GM18502 (cell line): ENCODE data around the gene SLC35E3.

Source experiments
- ATAC-seq: cut with Tn5 transposase; IDR thresholded peaks from one replicate; pipeline ENCODE4 v1.9.1; 2021; ENCODE audit warnings: mild to moderate bottlenecking; ENCODE audit not compliant: unreplicated experiment, poor library complexity

The SLC35E3 gene

GRCh38 chr12:68745904-68746571, at the start of gene SLC35E3:
TSS of gene SLC35E3 (plus strand) at chr12:68746176. CDS start at chr12:68746378, 202 bp downstream.
- ATAC-seq = peak; percentile 97

GRCh38 chr12:68699486-68699885, 46.5 kb upstream of the SLC35E3 start:
- ATAC-seq = no peak

GRCh38 chr12:68727776-68728175, 18.2 kb upstream of the SLC35E3 start:
- no peak for ATAC-seq

- no peak for ATAC-seq
These were observed 12.3 kb upstream of the SLC35E3 start for GRCh38 chr12:68733661-68734071.

GRCh38 chr12:68739891-68740290, 6.1 kb upstream of the SLC35E3 start:
- ATAC-seq = no peak

GRCh38 chr12:68743356-68743755, 2.6 kb upstream of the SLC35E3 start:
- ATAC-seq = no peak

GRCh38 chr12:68745376-68745903, 536 bp upstream of the SLC35E3 start:
- peak; percentile 2 for ATAC-seq

- ATAC-seq = peak; percentile 41
These were observed 700 bp downstream of the SLC35E3 start for GRCh38 chr12:68746572-68747180.

GRCh38 chr12:68749443-68749842, 3.5 kb downstream of the SLC35E3 start:
- no peak for ATAC-seq

GRCh38 chr12:68749861-68750260, 3.9 kb downstream of the SLC35E3 start:
- no peak for ATAC-seq

- no peak for ATAC-seq
These were observed 4.5 kb downstream of the SLC35E3 start for GRCh38 chr12:68750506-68750905.

- no peak for ATAC-seq
These were observed 9.7 kb downstream of the SLC35E3 start for GRCh38 chr12:68755536-68756243.

GRCh38 chr12:68759852-68760251, 13.9 kb downstream of the SLC35E3 start:
- no peak for ATAC-seq

- ATAC-seq = no peak
These were observed 14.9 kb downstream of the SLC35E3 start for GRCh38 chr12:68760806-68761441.

GRCh38 chr12:68761442-68761812, 15.5 kb downstream of the SLC35E3 start:
- ATAC-seq = no peak

- ATAC-seq = no peak
These were observed 16.1 kb downstream of the SLC35E3 start for GRCh38 chr12:68761901-68762630.

- no peak for ATAC-seq
These were observed 16.7 kb downstream of the SLC35E3 start for GRCh38 chr12:68762691-68763090.

- ATAC-seq = no peak
These were observed 19.7 kb downstream of the SLC35E3 start for GRCh38 chr12:68765696-68766095.

- no peak for ATAC-seq
These were observed 20.7 kb downstream of the SLC35E3 start for GRCh38 chr12:68766646-68767045.

GRCh38 chr12:68767191-68767590, 21.2 kb downstream of the SLC35E3 start:
- no peak for ATAC-seq
